ENCODE results near the gene C1orf174.

DNA sequence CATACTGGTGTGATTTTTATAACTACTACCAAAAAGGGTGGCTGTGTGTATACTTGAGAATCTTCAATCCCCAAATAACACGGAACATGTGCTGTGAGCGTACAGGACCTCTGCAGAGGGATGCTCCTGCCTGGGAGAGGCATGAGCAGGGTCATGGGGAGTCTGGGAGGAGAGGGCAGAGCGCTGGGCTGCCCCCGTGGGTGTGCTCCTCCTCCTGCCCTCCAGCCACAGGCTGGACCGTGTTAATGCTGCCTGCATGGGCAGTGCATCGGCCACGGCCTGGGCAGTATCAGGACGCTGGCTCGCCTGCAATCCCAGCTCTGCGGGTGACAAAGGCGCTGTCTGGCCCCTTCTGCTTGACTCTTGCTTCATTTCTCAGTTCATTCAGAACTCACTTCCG lies 49.2 kb downstream of the C1orf174 start:
- TF ChIP-seq, protein P1, sequence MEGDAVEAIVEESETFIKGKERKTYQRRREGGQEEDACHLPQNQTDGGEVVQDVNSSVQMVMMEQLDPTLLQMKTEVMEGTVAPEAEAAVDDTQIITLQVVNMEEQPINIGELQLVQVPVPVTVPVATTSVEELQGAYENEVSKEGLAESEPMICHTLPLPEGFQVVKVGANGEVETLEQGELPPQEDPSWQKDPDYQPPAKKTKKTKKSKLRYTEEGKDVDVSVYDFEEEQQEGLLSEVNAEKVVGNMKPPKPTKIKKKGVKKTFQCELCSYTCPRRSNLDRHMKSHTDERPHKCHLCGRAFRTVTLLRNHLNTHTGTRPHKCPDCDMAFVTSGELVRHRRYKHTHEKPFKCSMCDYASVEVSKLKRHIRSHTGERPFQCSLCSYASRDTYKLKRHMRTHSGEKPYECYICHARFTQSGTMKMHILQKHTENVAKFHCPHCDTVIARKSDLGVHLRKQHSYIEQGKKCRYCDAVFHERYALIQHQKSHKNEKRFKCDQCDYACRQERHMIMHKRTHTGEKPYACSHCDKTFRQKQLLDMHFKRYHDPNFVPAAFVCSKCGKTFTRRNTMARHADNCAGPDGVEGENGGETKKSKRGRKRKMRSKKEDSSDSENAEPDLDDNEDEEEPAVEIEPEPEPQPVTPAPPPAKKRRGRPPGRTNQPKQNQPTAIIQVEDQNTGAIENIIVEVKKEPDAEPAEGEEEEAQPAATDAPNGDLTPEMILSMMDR (IDR thresholded peaks at IDR 0.05), result no peak
- TF ChIP-seq POLR2AphosphoS5 (IDR thresholded peaks at IDR 0.05), result no peak
